GM21526 (cell line): ENCODE measurements around the gene NUSAP1.
"Not testable (repeated sequence)": the region's sequence is repeated elsewhere in the genome, so short reads cannot be mapped to it uniquely, and the experiment has no call there.

Experiments
- ATAC-seq: cut with Tn5 transposase; IDR thresholded peaks from one replicate; pipeline ENCODE4 v1.9.1; 2021; ENCODE audit warnings: moderate library complexity; ENCODE audit not compliant: unreplicated experiment, low FRiP score

The NUSAP1 gene

DNA sequence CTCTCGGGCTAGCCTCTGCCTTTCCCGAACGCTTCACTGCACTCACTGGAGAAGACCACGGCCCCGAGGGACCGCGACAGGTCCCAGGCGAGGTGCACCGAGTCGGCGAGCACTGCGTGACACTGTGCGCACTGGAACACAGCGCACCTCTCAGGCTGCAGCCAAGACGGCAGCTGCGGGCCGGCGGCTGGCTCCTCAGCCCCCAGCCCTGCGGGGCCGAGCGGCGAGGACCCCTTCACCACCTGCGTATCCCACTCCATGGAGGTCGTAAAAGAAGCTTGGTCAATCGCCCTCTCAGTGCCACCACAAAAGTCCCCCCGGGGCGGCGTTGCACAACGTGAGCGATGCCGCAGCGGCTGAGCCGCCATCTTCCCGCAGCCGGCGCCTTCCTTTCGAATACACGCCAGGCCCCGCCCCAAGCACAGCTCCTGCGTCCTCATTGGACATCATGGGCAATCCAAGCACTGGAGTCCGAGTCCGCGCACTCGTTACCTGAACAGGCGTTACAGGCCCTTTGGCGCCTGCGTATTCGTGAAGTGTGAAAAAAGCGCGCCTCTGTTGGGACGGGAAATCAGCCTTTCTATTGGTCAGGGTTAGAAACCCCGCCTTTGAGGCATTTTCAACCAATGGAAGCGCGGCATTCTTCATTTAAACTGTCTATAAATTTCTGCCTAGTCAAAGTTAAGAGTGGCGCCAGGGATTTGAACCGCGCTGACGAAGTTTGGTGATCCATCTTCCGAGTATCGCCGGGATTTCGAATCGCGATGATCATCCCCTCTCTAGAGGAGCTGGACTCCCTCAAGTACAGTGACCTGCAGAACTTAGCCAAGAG, at the start of gene NUSAP1, which contains the start of gene OIP5:
TSS of gene NUSAP1 (plus strand) at position 688 of the 832 bp plus-strand sequence. CDS start at position 765, 77 bp downstream.
TSS of gene OIP5 (minus strand) at position 398 of the 832 bp plus-strand sequence. CDS start at position 368, 30 bp downstream.
- peak; percentile 84 for ATAC-seq

GRCh38 chr15:41282980-41283652, 49.6 kb upstream of the NUSAP1 start:
- ATAC-seq, result not testable (repeated sequence)

- peak; percentile 86 for ATAC-seq
These were observed 48.8 kb upstream of the NUSAP1 start for GRCh38 chr15:41283653-41284426.

DNA sequence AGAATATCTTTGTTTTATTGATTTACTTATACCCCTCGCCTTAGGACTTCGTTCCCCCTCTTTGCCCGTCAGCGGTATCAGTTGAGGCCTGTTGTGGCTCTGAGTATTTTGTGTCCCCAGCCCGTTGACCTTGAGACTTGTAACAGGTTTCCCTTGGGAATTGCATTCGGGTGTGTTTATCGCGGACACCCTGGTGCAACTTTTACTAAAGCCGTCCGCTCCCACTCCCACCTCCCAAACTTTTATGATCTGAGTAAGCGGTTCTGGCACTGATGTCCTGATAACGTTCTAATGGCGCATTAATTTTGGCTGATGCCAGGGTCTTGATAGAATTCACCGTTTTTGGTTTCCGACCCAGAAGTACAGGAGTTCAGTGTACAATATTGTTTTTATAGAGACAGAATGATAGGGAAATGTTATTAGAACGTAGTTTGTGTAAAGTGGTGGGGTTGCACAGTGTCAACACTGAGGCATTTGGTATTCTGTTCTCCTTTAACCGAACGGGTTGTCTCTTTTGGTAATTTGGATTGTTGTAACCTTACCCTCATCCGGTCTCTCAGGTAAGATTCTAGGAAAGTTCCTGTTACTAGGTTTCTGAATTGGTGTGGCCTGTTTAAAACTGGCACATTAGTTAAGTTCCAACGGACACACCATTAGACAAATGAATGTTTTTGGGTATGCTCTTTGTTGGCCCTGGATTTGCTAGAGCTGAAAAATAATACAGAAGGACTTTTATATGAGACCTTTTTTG, 48.1 kb upstream of the NUSAP1 start:
- ATAC-seq, result peak; percentile 5

DNA sequence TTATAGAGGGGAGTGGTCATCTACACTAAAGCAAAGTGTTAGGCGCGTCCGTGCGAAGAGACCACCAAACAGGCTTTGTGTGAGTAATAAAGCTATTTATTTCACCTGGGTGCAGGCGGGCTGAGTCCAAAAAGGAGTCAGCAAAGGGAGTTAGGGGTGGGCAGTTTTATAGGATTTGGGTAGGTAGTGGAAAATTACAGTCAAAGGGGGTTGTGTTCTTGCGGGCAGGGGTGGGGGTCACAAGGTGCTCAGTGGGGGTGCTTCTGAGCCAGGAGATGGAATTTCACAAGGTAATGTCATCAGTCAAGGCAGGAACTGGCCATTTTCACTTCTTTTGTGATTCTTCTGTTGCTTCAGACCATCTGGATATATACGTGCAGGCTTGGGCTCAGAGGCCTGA, 47.4 kb upstream of the NUSAP1 start:
- no peak for ATAC-seq

GRCh38 chr15:41286665-41287333, 45.9 kb upstream of the NUSAP1 start:
- no peak for ATAC-seq

DNA sequence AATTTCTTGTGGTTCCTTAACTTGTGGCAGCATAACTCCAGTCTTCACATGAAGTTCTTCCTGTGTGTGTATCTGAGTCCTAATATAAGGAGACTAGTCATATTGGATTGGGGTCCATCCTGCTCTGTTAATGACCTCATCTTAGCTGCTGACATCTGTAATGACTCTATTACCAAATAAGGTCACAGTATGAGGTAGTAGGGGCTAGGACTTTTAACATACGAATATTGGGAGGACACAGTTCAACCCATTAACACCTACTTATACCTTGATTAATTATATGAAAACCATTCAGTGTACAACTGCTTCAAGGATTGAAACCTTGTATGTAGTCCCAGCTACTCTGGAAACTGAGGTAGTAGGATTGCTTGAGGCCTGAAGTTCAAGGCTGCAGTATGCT, 44.2 kb upstream of the NUSAP1 start:
- ATAC-seq, result no peak

DNA sequence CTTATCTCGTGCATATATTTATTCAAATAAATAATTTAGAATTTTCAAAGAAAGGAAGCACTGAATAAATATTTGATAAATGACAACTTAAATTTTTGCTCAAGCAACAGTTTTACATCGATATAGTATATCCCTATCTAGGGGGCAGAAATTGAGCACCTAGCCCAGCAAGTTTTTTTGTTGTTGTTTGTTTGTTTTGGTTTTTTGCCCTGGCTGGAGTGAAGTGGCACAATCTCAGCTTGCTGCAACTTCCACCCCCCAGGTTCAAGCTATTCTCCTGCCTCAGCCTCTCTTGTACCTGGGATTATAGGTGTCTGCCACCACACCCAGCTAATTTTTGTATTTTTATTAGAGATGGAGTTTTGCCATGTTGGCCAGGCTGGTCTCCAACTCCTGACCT, 42.7 kb upstream of the NUSAP1 start:
- ATAC-seq, result no peak

DNA sequence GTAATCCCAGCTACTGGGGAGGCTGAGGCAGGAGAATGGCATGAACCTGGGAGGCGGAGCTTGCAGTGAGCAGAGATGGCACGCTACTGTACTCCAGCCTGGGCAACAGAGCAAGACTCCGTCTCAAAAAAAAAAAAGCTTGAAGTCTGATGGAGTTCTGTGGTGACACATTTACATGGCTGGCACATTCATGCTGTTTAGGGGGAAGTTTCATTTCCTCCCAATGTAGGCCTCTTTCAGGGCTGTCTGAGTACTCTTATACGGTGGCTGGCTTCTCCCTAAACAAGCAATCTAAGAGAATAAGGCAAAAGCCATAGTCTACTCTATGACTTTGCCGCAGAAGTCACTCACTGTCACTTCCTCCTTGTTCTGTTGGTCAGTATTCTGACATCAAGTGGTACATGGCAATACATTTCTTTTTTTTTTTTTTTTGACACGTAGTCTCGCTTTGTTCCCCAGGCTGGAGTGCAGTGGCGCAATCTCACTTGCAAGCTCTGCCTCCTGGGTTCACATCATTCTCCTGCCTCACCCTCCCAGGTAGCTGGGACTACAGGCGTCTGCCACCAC, 41.5 kb upstream of the NUSAP1 start:
- ATAC-seq, result peak; percentile 49

DNA sequence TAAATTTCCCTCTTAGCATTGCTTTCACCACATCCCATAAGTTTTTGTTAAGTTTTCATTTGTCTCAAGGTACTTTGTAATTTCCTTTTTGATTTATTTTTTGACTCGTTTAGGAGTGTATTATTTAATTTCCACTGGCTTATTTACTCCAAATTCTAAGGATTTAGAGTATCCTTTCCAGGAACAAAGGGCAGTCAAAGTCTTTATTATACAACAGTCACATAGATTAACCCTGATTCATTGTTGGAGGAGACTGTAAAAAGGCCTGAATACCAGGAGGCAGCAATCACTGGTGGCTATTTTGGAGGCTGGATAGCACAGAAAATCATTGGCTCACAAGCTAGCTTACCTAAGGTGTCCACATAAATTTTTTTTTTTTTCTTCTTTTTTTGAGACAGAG, 40.2 kb upstream of the NUSAP1 start:
- no peak for ATAC-seq

GRCh38 chr15:41301139-41301538, 31.5 kb upstream of the NUSAP1 start:
- ATAC-seq, result not testable (repeated sequence)

- no peak for ATAC-seq
These were observed 31.1 kb upstream of the NUSAP1 start for GRCh38 chr15:41301587-41301986.

DNA sequence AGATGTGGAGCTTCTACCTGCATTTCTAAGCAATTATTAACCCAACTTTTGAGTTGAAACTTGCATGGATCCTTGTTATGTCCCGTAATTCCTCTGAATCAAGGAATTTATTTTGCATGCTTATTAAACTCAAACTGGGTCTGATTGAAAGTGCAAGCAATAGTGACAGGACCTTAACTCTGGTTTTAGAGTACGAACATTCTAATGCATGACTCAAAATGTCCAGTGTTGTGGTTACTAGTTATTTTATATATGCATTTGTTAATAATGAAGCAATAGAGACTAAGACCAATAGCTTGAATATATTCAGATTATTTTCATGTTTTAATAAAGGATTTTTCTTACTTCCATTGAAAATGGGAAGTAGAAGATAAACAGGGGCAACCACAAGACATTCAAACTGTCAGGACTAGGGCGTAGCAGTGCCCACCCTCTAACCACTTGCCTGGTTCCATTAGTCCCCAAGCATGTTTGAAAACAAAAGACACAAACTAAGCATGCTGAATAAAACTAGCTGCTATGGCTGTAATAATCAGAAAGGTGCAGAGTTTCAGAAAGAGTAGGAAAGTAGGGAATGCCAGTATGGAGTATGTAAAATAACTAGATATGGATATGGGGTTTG, 28.4 kb upstream of the NUSAP1 start:
- ATAC-seq, result no peak

DNA sequence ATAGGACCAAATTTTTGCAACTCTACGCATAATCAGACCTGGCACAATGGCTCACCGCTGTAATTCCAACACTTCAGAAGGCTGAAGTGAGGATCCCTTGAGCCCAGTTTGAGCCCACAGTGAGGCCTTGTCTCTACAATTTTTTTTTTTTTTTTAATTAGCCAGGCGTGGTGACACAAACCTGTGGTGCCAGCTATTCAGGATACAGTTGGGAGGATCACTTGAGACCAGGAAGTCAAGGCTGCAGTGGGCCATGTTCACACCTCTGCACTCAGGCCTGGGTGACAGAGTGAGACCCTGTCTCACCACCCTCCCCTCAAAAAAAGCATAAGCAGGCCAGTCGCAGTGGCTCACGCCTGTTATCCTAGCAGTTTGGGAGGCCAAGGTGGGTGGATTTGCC, 25.0 kb upstream of the NUSAP1 start:
- no peak for ATAC-seq

- no peak for ATAC-seq
These were observed 23.3 kb upstream of the NUSAP1 start for GRCh38 chr15:41309226-41309905.

DNA sequence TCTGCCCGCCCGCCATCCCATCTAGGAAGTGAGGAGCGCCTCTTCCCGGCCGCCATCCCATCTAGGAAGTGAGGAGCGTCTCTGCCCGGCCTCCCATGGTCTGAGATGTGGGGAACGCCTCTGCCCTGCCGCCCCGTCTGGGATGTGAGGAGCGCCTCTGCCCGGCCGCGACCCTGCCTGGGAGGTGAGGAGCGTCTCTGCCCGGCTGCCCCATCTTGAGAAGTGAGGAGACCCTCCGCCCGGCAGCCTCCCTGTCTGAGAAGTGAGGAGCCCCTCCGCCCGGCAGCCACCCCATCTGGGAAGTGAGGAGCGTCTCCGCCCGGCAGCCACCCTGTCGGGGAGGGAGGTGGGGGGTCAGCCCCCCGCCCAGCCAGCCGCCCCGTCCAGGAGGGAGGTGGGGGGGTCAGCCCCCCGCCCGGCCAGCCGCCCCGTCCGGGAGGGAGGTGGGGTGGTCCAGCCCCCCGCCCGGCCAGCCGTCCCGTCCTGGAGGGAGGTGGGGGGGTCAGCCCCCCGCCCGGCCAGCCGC, 11.8 kb upstream of the NUSAP1 start:
- not testable (repeated sequence) for ATAC-seq

DNA sequence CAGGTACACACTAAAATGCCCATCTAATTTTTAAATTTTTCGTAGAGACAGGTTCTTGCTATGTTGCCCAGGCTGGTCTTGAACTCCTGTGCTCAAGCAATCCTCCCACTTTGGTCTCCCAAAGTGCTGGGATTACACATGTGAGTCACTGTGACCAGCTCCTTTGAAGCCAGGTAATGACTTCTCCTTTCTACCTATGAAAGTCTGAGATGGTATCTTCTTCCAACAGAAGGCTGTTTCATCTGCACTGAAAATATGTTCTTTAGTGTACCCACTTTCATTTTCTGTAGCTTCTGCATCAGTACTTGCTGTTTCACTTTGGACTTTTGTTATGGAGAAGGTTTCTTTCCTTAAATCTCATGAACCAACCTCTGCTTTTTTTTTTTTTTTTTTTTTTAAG, 9.1 kb upstream of the NUSAP1 start:
- no peak for ATAC-seq

DNA sequence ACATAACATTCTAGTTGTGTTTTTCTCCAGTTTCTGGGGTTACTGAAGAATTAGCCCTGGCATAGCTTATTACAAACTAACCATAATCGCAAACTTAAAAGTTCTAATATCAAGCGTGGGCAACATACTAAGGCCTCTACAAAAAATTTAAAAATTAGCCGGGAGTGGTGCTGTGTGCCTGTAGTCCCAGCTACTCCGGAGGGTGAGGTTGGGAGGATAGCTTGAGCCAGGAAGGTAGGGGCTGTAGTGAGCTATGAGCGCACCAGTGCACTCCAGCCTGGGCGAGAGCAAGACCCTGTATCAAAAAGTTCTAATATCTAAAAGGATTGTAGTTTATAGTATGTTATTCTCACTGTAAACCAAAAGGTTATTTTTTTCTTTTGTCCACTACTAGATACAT, 1.4 kb upstream of the NUSAP1 start:
- ATAC-seq, result no peak
